CD4-positive, CD25-positive, alpha-beta regulatory T cell (primary cell): ENCODE results near the gene ATP7B. TPM values are rescaled to one million over a fixed set of nuclear protein-coding genes. Genes with fewer than 3 reads are reported as not detected.

ENCODE experiments used
- ATAC-seq, 2 donors: fragments of 150-1000 bp; cut with Tn5 transposase; one replicate each; pipeline ENCODE4 v1.10.0; 2021; ENCODE audit warnings: low read depth in 2 of 2, moderate number of reproducible peaks in 2 of 2, moderate library complexity in 1 of 2
- DNase-seq, 3 donors: peaks; one replicate each; pipeline versions ENCODE4 v3.0.0 to v3.0.0-alpha.2; 2012 to 2022; ENCODE audit warnings: mixed read lengths in 1 of 3
- H3K27ac ChIP-seq: one replicate; pipeline ENCODE4 v1.7.0; 2013; ENCODE audit warnings: mild to moderate bottlenecking, low read length; ENCODE audit not compliant: insufficient read depth, poor library complexity, severe bottlenecking
- H3K27me3 ChIP-seq: one replicate; pipeline ENCODE4 v1.7.0; 2013; ENCODE audit warnings: low read length; ENCODE audit not compliant: control insufficient read depth, insufficient read depth
- H3K36me3 ChIP-seq: one replicate; pipeline ENCODE4 v1.7.0; 2013; ENCODE audit warnings: mild to moderate bottlenecking, low read length, moderate library complexity; ENCODE audit not compliant: control insufficient read depth, insufficient read depth
- H3K4me1 ChIP-seq: 2 replicates; pipeline ENCODE4 v1.7.0; 2013; ENCODE audit warnings: mild to moderate bottlenecking, low read length; ENCODE audit not compliant: insufficient read depth, control insufficient read depth, poor library complexity, severe bottlenecking
- H3K4me3 ChIP-seq: one replicate; pipeline ENCODE4 v1.7.0; 2013; ENCODE audit warnings: low read depth, mild to moderate bottlenecking, low read length, moderate library complexity
- H3K9me3 ChIP-seq, 2 experiments: 1 replicate in 1 of 2; 2 replicates in 1 of 2; pipeline ENCODE4 v1.7.0; 2013; ENCODE audit warnings: low read length in 2 of 2, mild to moderate bottlenecking in 1 of 2, moderate library complexity in 1 of 2; ENCODE audit not compliant: control insufficient read depth in 2 of 2
- H3K27ac Mint-ChIP-seq, 3 donors: one replicate each; pipeline ENCODE4 v1.8.0; 2020 to 2022; ENCODE audit warnings: mild to moderate bottlenecking in 3 of 3, mixed read lengths in 3 of 3, moderate library complexity in 2 of 3
- H3K27me3 Mint-ChIP-seq: one replicate; pipeline ENCODE4 v1.8.0; 2022; ENCODE audit warnings: mild to moderate bottlenecking, mixed read lengths
- H3K36me3 Mint-ChIP-seq: one replicate; pipeline ENCODE4 v1.8.0; 2020; ENCODE audit warnings: mixed read lengths
- H3K4me1 Mint-ChIP-seq, 4 donors: one replicate each; pipeline ENCODE4 v1.8.0; 2020 to 2022; ENCODE audit warnings: mixed read lengths in 4 of 4, mild to moderate bottlenecking in 1 of 4
- H3K4me3 Mint-ChIP-seq, 4 donors: one replicate each; pipeline ENCODE4 v1.8.0; 2020 to 2022; ENCODE audit warnings: mild to moderate bottlenecking in 4 of 4, mixed read lengths in 4 of 4, moderate library complexity in 3 of 4
- H3K9me3 Mint-ChIP-seq, 7 donors: one replicate each; pipeline ENCODE4 v1.8.0; 2020 to 2022; ENCODE audit warnings: mixed read lengths in 7 of 7, mild to moderate bottlenecking in 3 of 7, moderate library complexity in 2 of 7
- polyA plus RNA-seq, 4 donors: library from polyadenylated mRNA; unstranded; fragments of 300-500 nt; fragmentation: Illumina TruSeq; gene quantifications; one replicate each; pipeline ENCODE4 v1.2.3, GENCODE V29; 2021
- total RNA-seq: library from RNA; stranded (reverse); gene quantifications from one replicate; pipeline ENCODE4 v1.2.3, GENCODE V29; 2022

The ATP7B gene
- total and polyA plus RNA-seq, 5 donors from 2014 or later, result 0.18 to 1.4 (median 0.30) TPM

DNA sequence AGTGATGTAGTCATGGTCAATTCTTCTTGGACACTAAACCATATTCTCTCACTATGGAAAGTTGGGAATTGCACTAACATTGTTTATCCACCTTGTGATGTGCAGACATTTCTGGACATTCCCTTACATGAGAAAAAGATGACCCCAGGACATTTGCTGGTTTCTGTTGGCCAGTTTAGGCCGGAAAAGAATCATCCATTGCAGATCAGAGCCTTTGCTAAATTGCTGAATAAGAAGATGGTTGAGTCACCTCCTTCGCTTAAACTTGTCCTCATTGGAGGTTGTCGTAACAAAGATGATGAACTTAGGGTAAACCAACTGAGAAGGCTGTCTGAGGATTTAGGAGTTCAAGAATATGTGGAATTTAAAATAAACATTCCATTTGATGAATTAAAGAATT, 13.2 kb upstream of the ATP7B start, which contains the start of gene UTP14C:
Gene UTP14C (plus strand): TSS at position 211 of the 400 bp plus-strand sequence. CDS start 4,114 bp downstream, outside the sequence.
- ATAC-seq (no peak), DNase-seq (no peak)
- Mint-ChIP-seq H3K36me3 (peaks cover 85% of the 10 kb centered on the region), H3K27ac (no peak within 1 kb of the TSS), H3K9me3 (peaks cover 0 to 6% (median 4%) of the 10 kb centered on the region in 7 donors), H3K4me3 (no peak within 1 kb of the TSS), H3K27me3 (no peaks in the 10 kb centered on the region), H3K4me1 (peaks cover 13 to 40% (median 35%) of the 10 kb centered on the region in 4 donors)
- H3K36me3 ChIP-seq, result peaks cover 78% of the 10 kb centered on the region
- no peak within 1 kb of the TSS for H3K4me3 ChIP-seq
- no peaks in the 10 kb centered on the region for H3K9me3 ChIP-seq
- no peak within 1 kb of the TSS for H3K27ac ChIP-seq
- no peaks in the 10 kb centered on the region for H3K27me3 ChIP-seq
- no peaks in the 10 kb centered on the region for H3K4me1 ChIP-seq

DNA sequence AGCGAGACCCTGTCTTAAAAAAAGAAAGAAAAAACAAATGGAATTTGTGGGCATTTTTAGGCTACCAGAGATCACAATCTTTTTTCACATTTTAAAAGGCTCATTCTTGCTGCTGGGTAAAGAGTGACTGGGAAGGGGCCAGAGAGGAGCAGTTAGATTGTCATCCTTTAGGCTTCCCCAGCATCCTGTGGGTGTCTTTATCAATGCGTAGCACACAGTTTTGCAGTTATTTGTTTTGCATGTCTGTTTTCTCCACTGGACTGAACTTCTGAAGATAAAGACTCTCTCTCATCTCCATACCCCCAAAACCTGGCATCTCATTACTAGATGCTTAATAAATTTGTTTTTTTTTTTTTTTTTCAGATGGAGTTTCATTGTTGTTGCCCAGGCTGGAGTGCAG, 11.1 kb upstream of the ATP7B start:
- peaks cover 74% of the 10 kb centered on the region for H3K36me3 ChIP-seq

DNA sequence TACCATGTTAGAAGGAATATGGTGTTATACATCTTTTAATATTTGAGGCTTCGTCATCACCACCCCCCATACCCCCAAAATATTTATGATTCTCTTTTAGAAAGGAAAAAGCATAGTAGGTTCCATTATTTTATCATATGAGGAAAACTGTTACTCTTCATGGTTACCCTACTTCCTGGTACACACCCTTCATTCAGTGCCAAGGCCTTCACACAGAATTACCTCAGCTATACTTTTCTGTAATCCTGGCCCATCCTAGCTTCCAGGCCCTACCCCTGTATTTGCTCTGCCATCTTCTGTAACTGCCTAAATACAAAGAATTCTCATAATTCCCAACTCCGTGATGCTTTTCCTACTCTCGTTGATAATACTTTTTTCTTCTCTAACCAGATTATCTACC, 8.9 kb upstream of the ATP7B start:
- Mint-ChIP-seq H3K9me3 (peaks cover 0 to 2% (median 0%) of the 10 kb centered on the region in 7 donors), H3K4me1 (peaks cover 23 to 51% (median 40%) of the 10 kb centered on the region in 4 donors), H3K4me3 (no peak overlapping the region), H3K36me3 (peaks cover 76% of the 10 kb centered on the region), H3K27ac (no peak overlapping the region), H3K27me3 (no peaks in the 10 kb centered on the region)
- Histone ChIP-seq H3K27ac (no peak overlapping the region), H3K27me3 (no peaks in the 10 kb centered on the region), H3K4me3 (no peak overlapping the region), H3K4me1 (no peaks in the 10 kb centered on the region), H3K9me3 (no peaks in the 10 kb centered on the region), H3K36me3 (peaks cover 66% of the 10 kb centered on the region)
- DNase-seq (no peak), ATAC-seq (no peak)

More for the DNA sequence above, 11.1 kb upstream of the ATP7B start:
- ATAC-seq (no peak), DNase-seq (no peak)
- H3K27ac Mint-ChIP-seq, result no peak overlapping the region
- H3K9me3 ChIP-seq, result no peaks in the 10 kb centered on the region
- no peak overlapping the region for H3K4me3 ChIP-seq
- H3K4me3 Mint-ChIP-seq, result no peak overlapping the region
- H3K9me3 Mint-ChIP-seq, result peaks cover 0 to 6% (median 4%) of the 10 kb centered on the region in 7 donors
- peaks cover 16 to 47% (median 44%) of the 10 kb centered on the region in 4 donors for H3K4me1 Mint-ChIP-seq
- H3K27me3 Mint-ChIP-seq, result no peaks in the 10 kb centered on the region
- peaks cover 83% of the 10 kb centered on the region for H3K36me3 Mint-ChIP-seq
- no peaks in the 10 kb centered on the region for H3K4me1 ChIP-seq
- H3K27me3 ChIP-seq, result no peaks in the 10 kb centered on the region
- no peak overlapping the region for H3K27ac ChIP-seq

DNA sequence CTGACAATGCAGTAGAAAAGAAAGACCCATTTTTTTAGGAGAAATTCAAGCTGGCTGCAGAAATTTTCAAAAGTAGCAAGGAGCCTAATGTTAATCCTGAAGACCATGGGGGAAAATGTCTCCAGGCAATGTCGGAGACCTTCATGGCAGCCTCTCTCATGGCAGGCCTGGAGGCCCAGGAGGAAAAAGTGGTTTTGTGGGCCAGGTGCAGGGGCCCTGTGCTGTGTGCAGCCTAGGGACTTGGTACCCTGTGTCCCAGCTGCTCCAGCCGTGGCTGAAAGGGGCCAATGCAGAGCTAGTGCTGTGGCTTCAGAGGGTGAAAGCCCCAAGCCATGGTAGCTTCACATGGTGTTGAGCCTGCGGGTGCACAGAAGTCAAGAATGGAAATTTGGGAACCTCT, 5.0 kb upstream of the ATP7B start:
- Histone ChIP-seq H3K4me1 (peaks cover 23% of the 10 kb centered on the region), H3K27ac (no peak overlapping the region), H3K9me3 (no peaks in the 10 kb centered on the region), H3K36me3 (peaks cover 32% of the 10 kb centered on the region), H3K4me3 (no peak overlapping the region), H3K27me3 (no peaks in the 10 kb centered on the region)
- no peak for ATAC-seq
- no peak overlapping the region for H3K4me3 Mint-ChIP-seq
- H3K4me1 Mint-ChIP-seq, result peaks cover 28 to 56% (median 43%) of the 10 kb centered on the region in 4 donors
- peaks cover 0 to 2% (median 0%) of the 10 kb centered on the region in 7 donors for H3K9me3 Mint-ChIP-seq
- no peaks in the 10 kb centered on the region for H3K27me3 Mint-ChIP-seq
- H3K36me3 Mint-ChIP-seq, result peaks cover 51% of the 10 kb centered on the region
- no peak for DNase-seq
- H3K27ac Mint-ChIP-seq, result no peak overlapping the region

DNA sequence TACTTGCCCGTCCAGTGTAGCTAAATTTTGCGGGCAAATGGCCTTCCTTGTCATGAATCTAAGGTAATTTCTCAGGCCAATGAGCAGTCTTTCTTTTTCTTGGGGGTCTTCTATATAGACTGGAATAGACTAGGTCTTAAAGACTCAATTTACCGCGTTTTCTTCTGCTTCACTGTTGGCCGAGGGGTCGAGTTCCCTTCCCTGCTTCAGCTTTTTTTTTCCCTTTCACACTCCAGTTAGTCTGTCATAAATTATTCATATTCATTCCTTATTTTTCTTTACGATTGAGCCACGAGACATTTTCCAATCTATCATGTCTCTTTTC, 1.2 kb upstream of the ATP7B start:
- peak overlapping the region; percentile 100 for H3K4me3 ChIP-seq
- no peaks in the 10 kb centered on the region for H3K9me3 ChIP-seq
- H3K4me1 Mint-ChIP-seq, result peaks cover 18 to 46% (median 28%) of the 10 kb centered on the region in 4 donors
- H3K4me1 ChIP-seq, result peaks cover 30% of the 10 kb centered on the region
- H3K27ac Mint-ChIP-seq, result peak overlapping the region; percentile 90 to 94 (median 93)
- peaks cover 0 to 1% (median 0%) of the 10 kb centered on the region in 7 donors for H3K9me3 Mint-ChIP-seq
- H3K36me3 Mint-ChIP-seq, result peaks cover 16% of the 10 kb centered on the region
- DNase-seq, result no peak
- ATAC-seq, result no peak
- peaks cover 35% of the 10 kb centered on the region for H3K27me3 Mint-ChIP-seq
- H3K4me3 Mint-ChIP-seq, result peak overlapping the region; percentile 92 to 99 (median 96)
- H3K27me3 ChIP-seq, result peaks cover 25% of the 10 kb centered on the region
- H3K36me3 ChIP-seq, result peaks cover 4% of the 10 kb centered on the region
- peak overlapping the region; percentile 63 for H3K27ac ChIP-seq

DNA sequence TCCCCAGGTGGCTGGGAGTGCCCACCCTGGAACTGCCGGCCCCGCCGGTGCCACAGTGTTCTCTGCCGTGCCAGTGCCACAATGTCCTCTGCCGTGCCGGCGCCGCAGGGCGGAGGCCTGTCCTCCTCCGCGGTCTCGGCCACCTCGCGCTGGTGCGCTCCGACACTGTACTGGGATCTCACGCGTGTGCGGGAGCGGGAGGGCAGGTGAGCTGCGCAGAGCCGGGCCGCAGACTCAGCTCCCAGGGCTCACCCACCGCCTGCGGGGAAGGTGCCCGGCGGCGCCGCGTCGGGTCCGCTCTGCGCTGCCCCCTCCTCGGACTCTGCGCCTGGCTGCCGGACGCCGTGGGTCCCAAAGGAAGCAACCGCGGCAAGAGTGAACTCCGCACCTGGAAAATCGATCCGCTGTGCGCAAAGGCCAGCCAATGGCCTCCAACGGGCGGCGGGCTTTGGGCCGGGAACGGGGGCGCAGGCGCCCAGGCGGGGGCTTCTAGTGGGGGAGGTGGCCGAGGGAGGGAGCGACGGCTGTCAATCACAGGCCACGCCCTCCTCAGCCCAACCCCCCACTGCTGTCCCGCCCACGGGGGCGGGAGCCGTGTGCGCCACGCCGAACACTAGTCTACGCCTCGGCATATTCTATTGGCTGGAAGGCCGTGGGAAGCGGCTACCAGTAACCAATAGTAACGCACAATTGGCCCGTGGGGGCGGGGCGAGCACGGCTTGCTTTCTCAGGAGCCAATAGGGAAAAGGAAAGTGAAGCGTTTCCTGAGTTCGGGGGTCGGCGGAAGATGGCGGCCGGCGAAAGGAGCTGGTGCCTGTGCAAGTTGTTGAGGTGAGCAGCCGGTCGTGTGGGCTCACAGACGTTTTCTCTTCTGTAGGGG, 622 bp upstream of the ATP7B start, which contains the start of gene ALG11:
Gene ALG11 (plus strand): TSS at position 767 of the 880 bp plus-strand sequence. CDS start 21 bp downstream, at position 788.
- Histone ChIP-seq H3K27me3 (peaks cover 26% of the 10 kb centered on the region), H3K27ac (peak within 1 kb of the TSS; percentile 63), H3K4me3 (peak within 1 kb of the TSS; percentile 100), H3K4me1 (peaks cover 30% of the 10 kb centered on the region), H3K9me3 (no peaks in the 10 kb centered on the region), H3K36me3 (peaks cover 2% of the 10 kb centered on the region)
- ATAC-seq (peak; percentile 99), DNase-seq (peak; percentile 99)
- peaks cover 11% of the 10 kb centered on the region for H3K36me3 Mint-ChIP-seq
- H3K9me3 Mint-ChIP-seq, result peaks cover 0 to 4% (median 0%) of the 10 kb centered on the region in 7 donors
- H3K4me3 Mint-ChIP-seq, result peak within 1 kb of the TSS; percentile 93 to 99 (median 96)
- H3K4me1 Mint-ChIP-seq, result peaks cover 15 to 41% (median 24%) of the 10 kb centered on the region in 4 donors
- H3K27ac Mint-ChIP-seq, result peak within 1 kb of the TSS; percentile 90 to 94 (median 93)
- H3K27me3 Mint-ChIP-seq, result peaks cover 38% of the 10 kb centered on the region

DNA sequence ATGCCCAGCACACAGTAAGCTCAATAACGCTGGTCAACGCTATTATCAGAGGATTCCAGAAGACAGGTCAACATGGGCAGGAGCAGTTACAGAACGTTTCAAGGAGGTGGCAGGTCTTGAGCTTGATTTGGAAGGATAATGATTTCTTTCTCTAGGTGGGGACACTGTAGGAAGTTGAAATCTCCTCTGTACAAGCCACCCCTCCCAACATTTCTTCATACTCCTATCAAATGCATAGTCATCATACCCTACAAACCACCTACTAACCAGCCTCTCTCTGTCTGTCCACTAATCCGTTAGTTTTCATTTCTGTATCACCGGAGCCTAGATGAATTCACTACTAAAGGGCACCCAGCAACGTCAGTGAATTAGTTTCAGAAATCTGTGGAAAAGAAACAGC, 1.3 kb downstream of the ATP7B start:
- peaks cover 29% of the 10 kb centered on the region for H3K27me3 ChIP-seq
- H3K4me1 ChIP-seq, result peaks cover 30% of the 10 kb centered on the region
- Mint-ChIP-seq H3K36me3 (no peaks in the 10 kb centered on the region), H3K9me3 (peaks cover 0 to 4% (median 0%) of the 10 kb centered on the region in 7 donors), H3K27ac (no peak overlapping the region), H3K4me3 (peak overlapping the region; percentile 36 to 99 (median 89)), H3K4me1 (peaks cover 10 to 24% (median 15%) of the 10 kb centered on the region in 4 donors), H3K27me3 (peaks cover 38% of the 10 kb centered on the region)
- H3K36me3 ChIP-seq, result no peaks in the 10 kb centered on the region
- DNase-seq (no peak), ATAC-seq (no peak)
- no peak overlapping the region for H3K27ac ChIP-seq
- H3K4me3 ChIP-seq, result no peak overlapping the region
- no peaks in the 10 kb centered on the region for H3K9me3 ChIP-seq
